NOMO-1 treated with dmso at 0.1 percent for 144 hours (cell line): Measurements from ENCODE around the gene ITGB1BP2.
"Not testable (repeated sequence)": the region's sequence is repeated elsewhere in the genome, so short reads cannot be mapped to it uniquely, and the experiment has no call there.

Source experiments
- DNase-seq: peaks from one replicate; lab custom pipeline; 2025; ENCODE audit not compliant: unreplicated experiment; lab: John Stamatoyannopoulos, UW

ITGB1BP2 gene

DNA sequence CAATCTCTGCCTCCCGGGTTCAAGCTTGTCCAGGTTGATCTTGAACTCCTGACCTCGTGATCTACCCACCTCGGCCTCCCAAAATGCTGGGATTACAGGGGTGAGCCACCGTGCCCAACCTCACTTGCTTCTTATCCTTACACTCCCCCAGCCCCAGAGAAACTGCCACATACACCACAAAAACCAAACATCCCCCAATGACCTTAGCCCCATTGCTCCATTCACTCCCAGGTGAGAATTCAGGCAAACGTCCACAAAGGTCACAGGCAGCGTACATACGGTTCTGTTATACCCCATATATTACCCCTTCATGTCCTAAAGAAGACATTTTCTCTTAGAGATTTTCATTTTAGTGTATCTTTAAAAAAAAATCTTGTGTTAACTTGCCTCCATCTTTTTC lies 1.1 kb upstream of the ITGB1BP2 start:
- DNase-seq = not testable (repeated sequence)

DNA sequence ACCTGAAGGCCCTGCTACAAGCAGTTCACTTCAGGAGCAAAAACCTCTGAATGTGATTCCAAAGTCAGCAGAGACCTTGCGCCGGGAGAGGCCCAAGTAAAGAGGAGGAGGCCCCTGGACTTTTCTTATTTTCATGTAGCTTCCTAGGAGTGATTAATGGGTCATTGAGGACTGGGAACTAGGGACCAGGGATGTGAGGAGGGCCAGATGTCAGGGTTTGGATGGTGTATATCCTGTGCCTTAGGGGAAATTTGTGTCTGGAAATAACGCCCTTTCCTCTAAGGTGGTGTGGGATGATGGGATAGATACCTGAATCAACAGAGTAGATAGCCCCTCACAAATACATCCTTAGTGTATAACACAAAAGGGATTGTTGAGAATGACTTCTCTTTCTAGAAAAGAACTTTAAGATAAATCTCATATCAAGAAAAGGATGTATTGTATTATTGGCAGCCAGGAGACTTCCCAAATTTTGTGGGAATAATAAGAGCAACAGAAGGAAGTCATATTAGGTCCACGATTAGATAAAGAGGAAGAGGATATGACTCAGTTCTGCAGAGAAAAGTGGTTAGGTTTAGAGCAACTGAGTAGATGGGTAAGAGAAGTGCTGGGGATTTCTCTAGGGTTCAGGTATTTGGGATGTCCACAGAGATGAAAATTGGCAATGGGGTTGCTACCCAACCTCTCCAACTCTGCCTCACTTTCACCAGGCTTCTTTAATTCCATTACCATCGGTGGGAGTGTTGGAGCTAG lies 1.1 kb downstream of the ITGB1BP2 start:
- no peak for DNase-seq

DNA sequence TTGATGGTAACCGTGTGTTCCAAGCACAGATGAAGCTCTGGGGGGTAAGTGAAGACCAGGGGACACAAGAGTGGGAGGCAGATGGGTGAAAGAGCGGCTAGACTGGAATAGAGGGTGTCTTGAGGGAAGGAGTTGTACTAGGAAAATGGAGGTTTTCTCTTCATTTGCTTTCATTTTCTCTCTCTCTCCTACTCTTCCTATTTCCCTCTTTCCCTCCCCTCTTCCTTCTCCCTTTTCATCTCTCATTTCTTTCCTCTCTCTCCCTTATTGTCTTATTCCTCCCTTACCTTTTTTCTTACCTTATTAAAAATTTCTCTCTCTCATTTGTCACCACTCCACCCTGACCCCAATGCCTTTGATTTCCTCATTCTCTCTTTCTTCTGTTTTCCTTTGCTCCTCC lies 3.0 kb downstream of the ITGB1BP2 start:
- no peak for DNase-seq

DNA sequence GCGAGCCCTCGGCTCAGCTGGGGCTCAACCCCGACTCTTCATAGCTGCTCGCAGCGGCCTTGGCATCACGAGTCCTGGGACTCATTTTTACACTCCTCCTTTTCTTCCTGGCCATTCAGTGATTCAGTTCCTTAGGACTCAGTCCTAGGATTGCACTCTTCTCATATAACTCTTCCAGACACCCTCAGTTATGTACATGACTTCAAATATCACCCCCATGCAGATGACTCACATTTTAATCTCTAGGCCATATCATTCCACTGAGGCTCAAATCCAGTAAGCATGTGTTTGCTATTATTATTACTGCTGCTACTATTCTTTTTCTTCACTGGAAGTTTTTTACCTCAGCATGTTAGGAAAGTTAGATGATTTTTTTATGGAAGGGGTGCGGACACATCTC lies 14.4 kb downstream of the ITGB1BP2 start:
- DNase-seq = no peak

DNA sequence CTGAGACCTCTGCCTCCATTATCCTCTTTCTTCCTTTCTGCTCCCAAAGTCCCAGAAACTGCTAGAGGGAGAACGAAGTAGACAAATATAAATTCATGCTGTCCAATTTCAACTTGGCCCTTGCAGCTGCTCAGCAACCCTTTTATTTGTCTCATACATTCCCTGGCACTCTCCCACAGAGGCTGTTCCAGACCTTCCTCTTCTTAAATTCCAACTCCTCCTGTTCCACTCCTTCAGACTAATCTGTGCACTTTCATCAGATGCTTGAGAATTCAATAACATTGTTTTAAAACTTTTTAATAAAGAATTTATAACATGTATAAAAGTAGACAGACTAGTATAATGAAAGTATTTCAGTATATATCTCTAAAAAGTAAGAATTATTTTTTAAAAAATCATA lies 15.4 kb downstream of the ITGB1BP2 start:
- DNase-seq = not testable (repeated sequence)

DNA sequence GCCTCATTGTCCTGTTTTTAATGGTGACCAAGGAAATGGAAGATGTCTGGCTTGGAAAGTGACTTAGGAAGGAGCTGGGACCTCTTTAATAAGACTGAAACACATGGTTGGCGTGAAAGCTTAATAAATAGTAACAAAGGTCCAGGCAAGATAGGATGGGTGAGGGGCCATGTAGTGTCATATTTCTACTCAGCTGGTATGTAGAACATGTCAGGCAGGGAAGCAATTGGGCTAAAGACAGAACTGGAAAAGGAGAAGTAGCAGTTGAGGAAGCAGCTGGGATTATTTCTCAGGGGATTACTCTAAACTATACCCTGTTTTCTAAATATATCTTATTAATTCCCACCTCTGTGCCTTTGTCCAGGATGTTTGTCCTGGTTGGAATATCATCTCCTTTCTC lies 18.6 kb downstream of the ITGB1BP2 start:
- DNase-seq = no peak

DNA sequence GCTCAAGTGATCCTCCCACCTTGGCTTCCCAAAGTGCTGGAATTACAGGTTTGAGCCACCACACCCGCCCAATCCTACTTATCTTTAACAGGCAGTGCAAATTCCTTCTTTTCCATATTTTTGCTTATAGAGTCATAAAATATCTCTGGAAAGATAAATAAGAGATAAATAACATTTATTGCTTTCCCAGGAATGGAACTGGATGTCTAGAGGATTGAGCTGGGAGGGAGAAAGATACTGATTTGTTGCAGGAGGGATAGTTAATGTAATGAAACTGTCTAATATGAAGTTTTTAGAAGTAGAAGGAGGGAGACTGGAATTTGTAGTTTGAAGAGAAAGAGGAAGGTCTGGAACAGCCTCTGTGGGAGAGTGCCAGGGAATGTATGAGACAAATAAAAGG lies 20.2 kb downstream of the ITGB1BP2 start:
- no peak for DNase-seq

DNA sequence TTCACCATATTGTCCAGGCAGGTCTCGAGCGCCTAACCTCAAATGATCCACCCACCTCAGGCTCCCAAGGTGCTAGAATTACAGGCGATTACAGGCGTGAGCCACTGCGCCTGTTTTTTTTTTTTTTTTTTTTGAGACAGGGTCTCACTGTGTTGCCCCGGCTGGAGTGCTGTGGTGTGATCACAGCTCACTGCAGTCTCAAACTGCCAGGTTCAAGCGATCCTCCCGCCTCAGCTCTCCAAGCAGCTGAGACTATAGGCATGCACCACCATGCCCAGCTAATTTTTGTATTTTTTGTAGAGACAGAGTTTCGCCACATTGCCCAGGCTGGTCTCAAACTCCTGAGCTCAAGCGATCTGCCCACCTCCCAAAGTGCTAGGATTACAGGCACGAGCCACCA lies 22.9 kb downstream of the ITGB1BP2 start:
- DNase-seq = not testable (repeated sequence)

DNA sequence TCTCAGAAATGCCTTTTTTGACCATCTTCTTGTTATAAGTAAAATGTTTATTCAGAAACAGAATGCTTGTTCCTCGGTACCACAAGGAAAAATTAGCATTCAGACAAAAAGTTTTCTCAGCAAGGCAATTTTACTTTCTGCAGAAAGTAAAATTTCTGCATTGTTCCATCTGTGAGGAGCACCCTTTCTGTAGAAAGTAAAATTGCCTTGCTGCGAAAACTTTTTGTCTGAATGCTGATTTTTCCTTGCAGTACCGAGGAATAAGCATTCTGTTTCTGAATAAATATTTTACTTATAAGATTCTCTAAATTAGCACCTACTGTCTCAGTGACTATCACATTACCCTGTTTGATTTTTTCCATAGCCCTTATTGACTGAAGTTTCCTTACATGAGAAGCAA lies 24.8 kb downstream of the ITGB1BP2 start:
- no peak for DNase-seq

DNA sequence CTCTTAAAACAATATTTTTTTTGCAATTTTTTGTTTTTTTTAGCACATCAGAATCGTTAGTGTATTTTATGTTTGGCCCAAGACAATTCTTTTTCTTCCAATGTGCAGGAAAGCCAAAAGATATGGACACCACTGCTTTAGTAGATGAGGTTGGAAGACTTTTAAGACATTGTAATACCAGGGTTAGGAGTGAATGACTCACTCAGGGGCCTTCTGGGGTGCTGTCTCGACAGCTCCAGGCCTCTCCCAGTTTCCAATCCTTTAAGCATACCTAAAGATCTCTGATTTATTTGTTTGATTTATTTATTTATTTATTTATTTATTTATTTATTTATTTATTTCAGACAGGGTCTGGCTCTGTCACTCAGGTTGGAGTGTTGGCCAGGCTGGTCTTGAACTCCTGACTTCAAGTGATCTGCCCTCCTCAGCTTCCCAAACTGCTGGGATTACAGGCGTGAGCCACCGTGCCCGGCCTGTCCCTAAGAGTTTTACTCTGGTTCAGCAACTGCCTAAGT lies 47.7 kb downstream of the ITGB1BP2 start:
- not testable (repeated sequence) for DNase-seq

DNA sequence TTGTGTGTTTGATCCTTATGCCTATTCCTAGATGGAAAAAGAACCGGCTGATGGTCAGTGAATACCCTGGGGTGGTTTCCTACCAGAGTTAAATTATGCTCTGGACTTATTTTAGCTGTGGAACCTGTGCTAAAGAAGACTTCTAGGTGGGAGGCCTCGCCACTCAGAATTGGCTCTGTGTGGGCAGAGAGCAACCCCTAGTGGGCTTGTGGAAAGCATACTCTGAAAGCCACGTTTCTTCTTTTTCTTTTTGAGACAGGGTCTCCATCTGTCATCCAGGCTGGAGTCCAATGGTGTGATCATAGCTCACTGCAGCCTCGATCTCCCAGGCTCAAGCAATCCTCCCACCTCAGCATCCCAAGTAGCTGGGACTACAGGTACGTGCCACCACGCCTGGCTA lies 48.3 kb downstream of the ITGB1BP2 start:
- not testable (repeated sequence) for DNase-seq

DNA sequence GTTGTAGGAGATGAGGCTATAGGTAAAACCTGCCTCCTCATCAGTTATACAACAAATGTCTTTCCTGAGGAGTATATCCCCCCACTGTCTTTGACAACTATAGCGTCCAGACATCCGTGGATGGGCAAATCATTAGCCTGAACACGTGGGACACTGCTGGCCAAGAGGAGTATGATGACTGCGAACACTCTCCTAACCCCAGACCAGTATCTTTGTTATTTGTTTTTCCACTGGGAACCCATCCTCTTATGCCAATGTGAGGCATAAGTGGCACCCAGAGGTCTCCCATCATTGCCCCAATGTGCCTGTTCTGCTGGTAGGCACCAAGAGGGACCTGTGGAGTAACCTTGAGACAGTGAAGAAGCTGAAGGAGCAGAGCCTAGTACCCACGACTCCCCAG lies 50.9 kb downstream of the ITGB1BP2 start:
- DNase-seq = not testable (repeated sequence)
